ENCODE data around the gene TMED10. TPM values are rescaled to one million over a fixed set of nuclear protein-coding genes. Genes with fewer than 3 reads are reported as not detected.

The TMED10 gene
- total and polyA plus RNA-seq, 2 donors (not counting 3 experiments of a cell fraction or from before 2014, with no cell fraction given): 338 to 342 TPM

- Histone ChIP-seq H4K20me1 (replicated peaks; ENCODE audit: control insufficient read depth, extremely low read depth, insufficient read depth, low read length) (no peaks in the 10 kb centered on the region), H3K27me3 (ENCODE audit: control insufficient read depth in 2 of 2, insufficient read depth in 2 of 2, low read length in 2 of 2) (no peaks in the 10 kb centered on the region), H3K4me1 (ENCODE audit: control insufficient read depth, extremely low read depth, insufficient read depth, low read length) (no peaks in the 10 kb centered on the region), H3K36me3 (ENCODE audit: control insufficient read depth in 2 of 2, extremely low read depth in 1 of 2, insufficient read depth in 2 of 2, low read length in 2 of 2) (peaks cover 8 to 23% of the 10 kb centered on the region in 2 experiments), H3K79me2 (ENCODE audit: control insufficient read depth, insufficient read depth, low read length) (no peaks in the 10 kb centered on the region), H3K4me2 (ENCODE audit: insufficient read depth, low read length) (no peak overlapping the region), H3K9me1 (replicated peaks; ENCODE audit: control insufficient read depth, extremely low read depth, insufficient read depth, low read length) (no peaks in the 10 kb centered on the region), H3K9me3 (replicated peaks; ENCODE audit: control insufficient read depth, insufficient read depth, low read length) (no peaks in the 10 kb centered on the region), H3K9ac (replicated peaks; ENCODE audit: extremely low read depth, insufficient read depth, low read length) (no peak overlapping the region), H2AFZ (ENCODE audit: low read depth, low read length) (no peak overlapping the region), H3K27ac (ENCODE audit: insufficient read depth, low read depth, low read length) (no peak overlapping the region), H3K4me3 (replicated peaks in 1 of 3; ENCODE audit: insufficient read depth in 1 of 3, low read depth in 1 of 3, low read length in 3 of 3) (no peak overlapping the region)
- dilution Hi-C loops (cut with MboI; ENCODE audit: extremely low pct_ligation_motif_present, low sequenced_read_pairs): no loop called here
- TF ChIP-seq EZH2 (IDR thresholded peaks at IDR 0.05; ENCODE audit: borderline replicate concordance, low read depth, low read length, severe bottlenecking): no peak
- TF ChIP-seq, protein P1, sequence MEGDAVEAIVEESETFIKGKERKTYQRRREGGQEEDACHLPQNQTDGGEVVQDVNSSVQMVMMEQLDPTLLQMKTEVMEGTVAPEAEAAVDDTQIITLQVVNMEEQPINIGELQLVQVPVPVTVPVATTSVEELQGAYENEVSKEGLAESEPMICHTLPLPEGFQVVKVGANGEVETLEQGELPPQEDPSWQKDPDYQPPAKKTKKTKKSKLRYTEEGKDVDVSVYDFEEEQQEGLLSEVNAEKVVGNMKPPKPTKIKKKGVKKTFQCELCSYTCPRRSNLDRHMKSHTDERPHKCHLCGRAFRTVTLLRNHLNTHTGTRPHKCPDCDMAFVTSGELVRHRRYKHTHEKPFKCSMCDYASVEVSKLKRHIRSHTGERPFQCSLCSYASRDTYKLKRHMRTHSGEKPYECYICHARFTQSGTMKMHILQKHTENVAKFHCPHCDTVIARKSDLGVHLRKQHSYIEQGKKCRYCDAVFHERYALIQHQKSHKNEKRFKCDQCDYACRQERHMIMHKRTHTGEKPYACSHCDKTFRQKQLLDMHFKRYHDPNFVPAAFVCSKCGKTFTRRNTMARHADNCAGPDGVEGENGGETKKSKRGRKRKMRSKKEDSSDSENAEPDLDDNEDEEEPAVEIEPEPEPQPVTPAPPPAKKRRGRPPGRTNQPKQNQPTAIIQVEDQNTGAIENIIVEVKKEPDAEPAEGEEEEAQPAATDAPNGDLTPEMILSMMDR (IDR thresholded peaks at IDR 0.05; ENCODE audit: extremely low read depth in 1 of 2, insufficient read depth in 1 of 2, low read depth in 1 of 2, low read length in 2 of 2): no peak
- TF ChIP-seq GATA2 (IDR thresholded peaks at IDR 0.05; ENCODE audit: insufficient read depth, insufficient read length, low read depth, low read length): no peak
- no peak for TF ChIP-seq POLR2A (IDR thresholded peaks at IDR 0.05; ENCODE audit: low read depth, low read length)
- TF ChIP-seq FOS (IDR thresholded peaks at IDR 0.05; ENCODE audit: borderline replicate concordance, insufficient read depth, low read length): no peak
- no peak for TF ChIP-seq JUN (IDR thresholded peaks at IDR 0.05; ENCODE audit: borderline replicate concordance, insufficient read depth, insufficient read length, low read depth)
- no peak for TF ChIP-seq POLR2AphosphoS5 (IDR thresholded peaks at IDR 0.05; ENCODE audit: insufficient read depth, low read depth, low read length)
- TF ChIP-seq, protein P2, sequence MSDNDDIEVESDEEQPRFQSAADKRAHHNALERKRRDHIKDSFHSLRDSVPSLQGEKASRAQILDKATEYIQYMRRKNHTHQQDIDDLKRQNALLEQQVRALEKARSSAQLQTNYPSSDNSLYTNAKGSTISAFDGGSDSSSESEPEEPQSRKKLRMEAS (IDR thresholded peaks at IDR 0.05; ENCODE audit: insufficient read depth, insufficient read length): no peak
- POLR2A ChIA-PET: no interaction called here
- CTCF ChIA-PET: interaction anchor here (1.0 kb wide), 1 partner anchor 251 kb away, joined by 3 read pairs; no protein-coding TSS in a partner anchor
- intact Hi-C loops (cut with micrococcal nuclease): loop anchor here (5.0 kb wide), 1 partner anchor 588 kb away; no protein-coding TSS in a partner anchor
- FAIRE-seq: no peak
- DNase-seq (ENCODE audit: low read depth, low spot score): no peak
- no TSS peak for BruUV-seq (replicated peaks)
Observed at GRCh38 chr14:75113932-75114539, 62.4 kb downstream of the TMED10 start.
